Heart left ventricle (tissue), 16 donors: ENCODE results near the gene CTNNA3. TPM values are rescaled to one million over a fixed set of nuclear protein-coding genes. Genes with fewer than 3 reads are reported as not detected.

Source experiments
- ATAC-seq, 4 donors: fragments of 200-7000 bp; cut with Tn5 transposase; one replicate each; pipeline ENCODE4 v1.9.1; 2020 to 2022; ENCODE audit warnings: moderate library complexity in 4 of 4, mild to moderate bottlenecking in 3 of 4, moderate number of reproducible peaks in 1 of 4
- DNase-seq, 5 donors: peaks; one replicate each; pipeline ENCODE4 v3.0.0-alpha.2; 2020
- H3K27ac ChIP-seq, 12 donors: fragments of 200-600 bp; sonication (generic) in 4 of 12; one replicate each; pipeline versions ENCODE4 v1.5.0 to v1.8.0; 2016 to 2022; ENCODE audit warnings: mild to moderate bottlenecking in 2 of 12
- H3K27me3 ChIP-seq, 9 donors: fragments of 200-600 bp; sonication (generic) in 2 of 9; one replicate each; pipeline versions ENCODE4 v1.5.1 to v1.8.0; 2016 to 2022; ENCODE audit warnings: mild to moderate bottlenecking in 3 of 9
- H3K36me3 ChIP-seq, 9 donors: fragments of 200-600 bp; sonication (generic) in 2 of 9; one replicate each; pipeline versions ENCODE4 v1.5.0 to v1.8.0; 2018 to 2022; ENCODE audit warnings: mild to moderate bottlenecking in 2 of 9
- H3K4me1 ChIP-seq, 12 donors: fragments of 200-600 bp; sonication (generic) in 4 of 12; one replicate each; pipeline versions ENCODE4 v1.5.0 to v1.8.0; 2016 to 2022; ENCODE audit warnings: mild to moderate bottlenecking in 3 of 12
- H3K4me3 ChIP-seq, 12 donors: fragments of 200-600 bp; sonication (generic) in 4 of 12; one replicate each; pipeline versions ENCODE4 v1.5.0 to v1.8.0; 2017 to 2022; ENCODE audit warnings: mild to moderate bottlenecking in 9 of 12, moderate library complexity in 4 of 12
- H3K9me3 ChIP-seq, 12 donors: fragments of 200-600 bp; sonication (generic) in 4 of 12; one replicate each; pipeline versions ENCODE4 v1.5.0 to v1.8.0; 2016 to 2022; ENCODE audit warnings: mild to moderate bottlenecking in 1 of 12
- CTCF ChIP-seq, 12 donors: fragments of 200-600 bp; sonication (generic) in 4 of 12; IDR thresholded peaks; one replicate each; pipeline versions ENCODE4 v1.5.0 to v1.8.0; 2018 to 2022; ENCODE audit warnings: antibody characterized with exemption in 12 of 12, mild to moderate bottlenecking in 5 of 12
- POLR2A ChIP-seq, 2 donors: fragments of 450-650 bp; IDR thresholded peaks; one replicate each; pipeline ENCODE4 v1.6.1; 2017; ENCODE audit warnings: antibody characterized with exemption in 2 of 2, mild to moderate bottlenecking in 2 of 2, moderate library complexity in 2 of 2
- WGBS, 4 donors: extraction: QIAGEN DNeasy Blood & Tissue Kit in 2 of 4; methylation state at CpG; one replicate each; pipeline versions ENCODE4 v1.1.5 to v1.1.7; 2013 to 2018; 5-methylcytosine and 5-hydroxymethylcytosine counted together
- intact Hi-C, 10 donors: fragments of 100-400 bp; cut with DNase I; formaldehyde crosslinking; loops; one replicate each; pipeline versions ENCODE4 v1.11.1 to v1.14.2; 2022
- polyA plus RNA-seq, 2 donors: library from polyadenylated mRNA; stranded (reverse); fragments of 200-250 nt; gene quantifications; one replicate each; pipeline ENCODE4 v1.2.3, GENCODE V29; 2013
- total RNA-seq, 9 donors: library from RNA; depleted of rRNA in 2 of 9; stranded (reverse); fragments of >200 nt in 2 of 9; fragmentation: NEBNext Ultra II Directional in 3 of 9; extraction: Animal tissue kit (Norgen Biotek cat#: 25700) in 3 of 9; gene quantifications; one replicate each; pipeline versions ENCODE4 v1.1.0 to v1.2.4, GENCODE V29; 2016 to 2023
- donor health status: ischemic (EF 13 %, LVEDD 7.1; RV severe dilation, severe dysfunction).
- donor health status: healthy with polysubstance abuse.
- donor health status: DM: no; HTN: yes; CAD: no.
- donor health status: DM: no; HTN: no; CAD: no.
- donor health status: ischemic (EF 25% LVEDD 6.9; RV normal size, moderate dysfunction).
- donor health status: ischemic (EF 25% LVEDD 5.7; RV mildly dilated, moderate dysfunction).
- donor health status: healthy.
- donor health status: DM: yes; HTN: yes; CAD: no.
- donor health status: ischemic (EF 35%, LVEDD 5.7; RV mildly dilated, moderate dysfunction).
- donor health status: nonischemic (EF 11% LVEDD 7.7; RV severe dilation, severe dysfunction).
- donor health status: DM: yes; HTN: yes; CAD: no.
- donor health status: PGD.
- donor health status: ischemic (EF 29% LVEDD 5.4; RV normal size, mild dysfunction).
- donor health status: nonischemic (EF 23%, LVEDD 6.1; RV moderate dilation, normal function).

Gene CTNNA3
- total and polyA plus RNA-seq, 11 donors, result 4.8 to 200 (median 99.0) TPM

DNA sequence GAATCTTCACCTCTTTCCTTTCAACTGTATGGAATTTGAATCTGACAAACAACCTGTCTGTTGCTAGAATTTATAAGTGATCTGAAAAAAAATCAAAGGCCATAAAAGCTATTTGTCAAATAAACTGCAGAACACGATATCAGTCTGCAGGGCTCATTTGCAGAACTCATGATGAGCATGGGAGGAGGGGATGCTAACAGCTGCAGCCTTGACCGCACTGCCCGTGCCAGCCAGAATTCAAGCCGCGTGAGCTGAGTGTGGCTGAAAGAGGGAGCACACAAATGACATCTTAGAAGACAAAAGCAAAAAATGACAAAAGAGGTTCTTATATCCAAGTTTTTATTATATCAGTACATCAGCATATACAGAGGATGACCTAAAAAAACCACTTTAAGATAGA lies 754.5 kb downstream of the CTNNA3 start:
- no peaks in the 10 kb centered on the region for H3K27me3 ChIP-seq
- H3K36me3 ChIP-seq, result no peaks in the 10 kb centered on the region
- DNase-seq, result no peak
- no peak for ATAC-seq
- peaks cover 0 to 3% (median 0%) of the 10 kb centered on the region in 12 donors for H3K9me3 ChIP-seq
- no peaks in the 10 kb centered on the region for H3K4me1 ChIP-seq
- no peak for TF ChIP-seq POLR2A (IDR thresholded peaks at IDR 0.05)
- TF ChIP-seq CTCF (IDR thresholded peaks at IDR 0.05), result no peak
- intact Hi-C loops, result loop anchor here in 1 of 10 donors (10.0 kb wide), 1 partner anchor 833 kb away; no protein-coding TSS in a partner anchor
- H3K4me3 ChIP-seq, result no peak overlapping the region
- no peak overlapping the region for H3K27ac ChIP-seq
- WGBS, 4 donors, result 64 to 76% (median 68%) methylated on average over 5 of the region's 5 CpGs

DNA sequence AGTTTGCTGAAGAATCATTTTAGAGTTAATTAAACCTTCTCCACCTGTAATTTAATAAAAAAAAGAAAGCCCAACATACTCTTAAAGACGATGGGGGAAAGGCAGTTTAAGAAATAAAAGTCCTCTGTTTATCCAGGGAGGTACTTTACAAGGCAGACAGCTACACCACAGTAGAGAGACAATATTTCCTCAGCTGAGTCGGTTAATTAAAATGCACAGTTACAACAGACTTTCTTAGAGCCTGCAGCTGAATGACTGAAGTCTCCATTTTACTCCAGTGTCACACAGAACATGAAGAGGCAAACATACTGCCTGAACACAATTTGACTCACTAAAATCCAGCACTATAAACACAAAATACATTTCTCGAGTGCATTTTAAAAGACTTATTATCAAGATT lies 755.0 kb downstream of the CTNNA3 start:
- 58 to 68% (median 67%) methylated on average over 3 of the region's 3 CpGs for WGBS, 4 donors
- ATAC-seq, result no peak

DNA sequence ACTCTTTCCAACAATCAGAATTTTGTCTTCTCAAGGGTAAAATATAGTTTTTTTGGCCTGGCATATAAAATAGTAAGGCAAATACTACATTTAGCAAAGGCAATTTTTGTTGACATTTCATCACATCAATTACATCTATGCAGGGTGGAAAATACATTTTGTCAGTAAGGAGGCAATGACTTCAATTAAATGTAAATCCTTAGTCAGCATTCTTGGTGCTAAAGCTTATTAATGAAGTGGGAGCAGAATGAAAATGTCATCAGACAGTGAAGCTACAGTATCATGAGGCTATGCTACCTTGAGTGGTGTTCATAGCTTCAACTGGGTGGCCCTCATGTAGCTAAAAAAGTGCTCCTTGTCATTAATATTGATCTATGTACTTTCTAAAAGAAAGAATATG lies 761.3 kb downstream of the CTNNA3 start:
- intact Hi-C loops, result loop anchor here in 3 of 10 donors (5.0 to 10.0 kb wide), 3 partner anchors 580 to 848 kb away; no protein-coding TSS in a partner anchor
- DNase-seq (no peak), ATAC-seq (no peak)
- peaks cover 0 to 2% (median 0%) of the 10 kb centered on the region in 12 donors for H3K4me1 ChIP-seq
- no peaks in the 10 kb centered on the region for H3K36me3 ChIP-seq
- TF ChIP-seq CTCF (IDR thresholded peaks at IDR 0.05) (no peak), POLR2A (IDR thresholded peaks at IDR 0.05) (no peak)
- no peaks in the 10 kb centered on the region for H3K9me3 ChIP-seq
- no peak overlapping the region for H3K4me3 ChIP-seq
- peaks cover 0 to 9% (median 0%) of the 10 kb centered on the region in 9 donors for H3K27me3 ChIP-seq
- H3K27ac ChIP-seq, result no peak overlapping the region

More for the DNA sequence above, 755.0 kb downstream of the CTNNA3 start:
- Histone ChIP-seq H3K4me3 (no peak overlapping the region), H3K27ac (no peak overlapping the region), H3K4me1 (no peaks in the 10 kb centered on the region), H3K27me3 (no peaks in the 10 kb centered on the region), H3K36me3 (no peaks in the 10 kb centered on the region), H3K9me3 (peaks cover 0 to 3% (median 0%) of the 10 kb centered on the region in 12 donors)
- no peak for TF ChIP-seq POLR2A (IDR thresholded peaks at IDR 0.05)
- no peak for TF ChIP-seq CTCF (IDR thresholded peaks at IDR 0.05)
- no peak for DNase-seq
- intact Hi-C loops, result loop anchor here in 1 of 10 donors (10.0 kb wide), 1 partner anchor 834 kb away; no protein-coding TSS in a partner anchor

DNA sequence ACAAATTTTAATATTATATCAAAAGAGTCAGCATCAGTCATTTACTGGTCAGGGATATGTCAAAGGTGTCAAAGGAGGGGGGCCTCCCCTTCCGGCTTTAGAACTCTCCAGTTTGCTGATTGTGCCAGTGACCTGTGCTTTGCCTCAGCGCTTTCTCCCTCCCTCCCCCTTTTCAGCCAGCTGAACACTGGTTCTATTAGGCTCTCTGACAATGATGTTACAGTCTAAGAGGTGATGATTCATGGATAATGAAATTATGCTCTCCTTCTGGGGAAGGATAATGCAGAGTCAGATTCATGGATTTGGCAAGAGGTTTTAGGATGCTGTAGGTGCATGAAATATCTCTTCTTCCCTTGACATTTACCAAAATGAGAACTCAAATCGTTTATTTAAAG lies 764.0 kb downstream of the CTNNA3 start:
- H3K27ac ChIP-seq, result no peak overlapping the region
- no peak overlapping the region for H3K4me3 ChIP-seq
- DNase-seq (no peak), ATAC-seq (no peak)
- peaks cover 0 to 10% (median 0%) of the 10 kb centered on the region in 12 donors for H3K4me1 ChIP-seq
- peaks cover 0 to 36% (median 4%) of the 10 kb centered on the region in 9 donors for H3K27me3 ChIP-seq
- TF ChIP-seq POLR2A (IDR thresholded peaks at IDR 0.05) (no peak), CTCF (IDR thresholded peaks at IDR 0.05) (no peak)
- no peaks in the 10 kb centered on the region for H3K9me3 ChIP-seq
- H3K36me3 ChIP-seq, result no peaks in the 10 kb centered on the region
- 30 to 41% (median 34%) methylated on average over 3 of the region's 3 CpGs for WGBS, 4 donors
- intact Hi-C loops, result loop anchor here in 3 of 10 donors (5.0 to 10.0 kb wide), 3 partner anchors 583 to 850 kb away; no protein-coding TSS in a partner anchor
